K562 (cell line): ENCODE data around the gene ZNF646. TPM values are rescaled to one million over a fixed set of nuclear protein-coding genes. Genes with fewer than 3 reads are reported as not detected.

Experiments
- SAFB ChIP-seq: fragments of 200-400 bp; formaldehyde crosslinking; IDR thresholded peaks from 2 replicates; pipeline ENCODE4 v1.6.1; 2017; ENCODE audit warnings: low read depth, low read length, borderline replicate concordance
- polyA plus RNA-seq, 8 experiments: library from polyadenylated mRNA; depleted of rRNA in 4 of 8; stranded (reverse) in 5 of 8; unstranded in 3 of 8; fragments of >200 nt; fragmentation: Nextera tagmentation in 2 of 8; fragmentation: Illumina TruSeq in 1 of 8; extraction: Ambion mirVana in 2 of 8; extraction: Trizol in 1 of 8; gene quantifications; 2 replicates each; pipeline versions ENCODE4 v1.2.1 to v1.2.3, GENCODE V29; 2011 to 2014; ENCODE audit warnings: inconsistent platforms in 1 of 8, missing spikeins in 1 of 8
- total RNA-seq, 7 experiments: library from RNA; depleted of rRNA in 6 of 7; stranded (reverse); fragments of >200 nt in 6 of 7; fragmentation: Illumina TruSeq in 2 of 7; extraction: Trizol in 2 of 7; gene quantifications; 2 replicates each; pipeline versions ENCODE4 v1.2.1 to v1.2.3, GENCODE V29; 2011 to 2021; ENCODE audit warnings: low replicate concordance in 1 of 7
- TF ChIP-seq, protein P1 (sequence below): fragments of 450-650 bp; IDR thresholded peaks from 2 replicates; pipeline ENCODE4 v1.7.1; 2018; ENCODE audit warnings: mild to moderate bottlenecking, low read depth; ENCODE audit not compliant: partially characterized antibody
- TF ChIP-seq, protein P2 (sequence below): fragments of 200-800 bp; sonication (Bioruptor generic); IDR thresholded peaks from 2 replicates; pipeline ENCODE4 v1.6.1; 2016; ENCODE audit warnings: missing genetic modification characterization, missing compliant biosample characterization

ZNF646 gene
- total and polyA plus RNA-seq, 9 of the 15 experiments (the other 6 are each of a cell fraction or from before 2014, with no cell fraction given): 0.08 to 20.6 (median 8.0) TPM

DNA sequence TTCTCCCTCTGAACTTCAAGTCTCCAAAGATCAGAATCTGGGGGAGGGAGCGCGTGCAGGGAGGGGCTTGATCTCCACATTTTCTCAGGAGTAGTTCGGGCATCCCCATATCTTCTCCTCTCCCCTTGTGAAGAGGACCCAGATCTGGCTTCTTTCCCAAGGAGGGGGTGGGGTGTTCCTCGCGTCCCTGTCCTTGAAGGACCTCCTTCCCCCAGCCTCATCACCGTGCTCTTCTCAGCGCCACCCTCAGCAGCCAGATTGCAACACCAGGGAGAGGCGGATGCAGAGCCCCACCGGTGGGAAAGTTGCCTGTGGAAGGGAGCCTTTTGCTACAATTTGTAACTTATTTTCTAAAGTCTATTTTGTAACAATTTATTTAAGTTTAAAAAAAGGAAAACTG lies 8.9 kb downstream of the ZNF646 start (continued):
- TF ChIP-seq, protein P1, sequence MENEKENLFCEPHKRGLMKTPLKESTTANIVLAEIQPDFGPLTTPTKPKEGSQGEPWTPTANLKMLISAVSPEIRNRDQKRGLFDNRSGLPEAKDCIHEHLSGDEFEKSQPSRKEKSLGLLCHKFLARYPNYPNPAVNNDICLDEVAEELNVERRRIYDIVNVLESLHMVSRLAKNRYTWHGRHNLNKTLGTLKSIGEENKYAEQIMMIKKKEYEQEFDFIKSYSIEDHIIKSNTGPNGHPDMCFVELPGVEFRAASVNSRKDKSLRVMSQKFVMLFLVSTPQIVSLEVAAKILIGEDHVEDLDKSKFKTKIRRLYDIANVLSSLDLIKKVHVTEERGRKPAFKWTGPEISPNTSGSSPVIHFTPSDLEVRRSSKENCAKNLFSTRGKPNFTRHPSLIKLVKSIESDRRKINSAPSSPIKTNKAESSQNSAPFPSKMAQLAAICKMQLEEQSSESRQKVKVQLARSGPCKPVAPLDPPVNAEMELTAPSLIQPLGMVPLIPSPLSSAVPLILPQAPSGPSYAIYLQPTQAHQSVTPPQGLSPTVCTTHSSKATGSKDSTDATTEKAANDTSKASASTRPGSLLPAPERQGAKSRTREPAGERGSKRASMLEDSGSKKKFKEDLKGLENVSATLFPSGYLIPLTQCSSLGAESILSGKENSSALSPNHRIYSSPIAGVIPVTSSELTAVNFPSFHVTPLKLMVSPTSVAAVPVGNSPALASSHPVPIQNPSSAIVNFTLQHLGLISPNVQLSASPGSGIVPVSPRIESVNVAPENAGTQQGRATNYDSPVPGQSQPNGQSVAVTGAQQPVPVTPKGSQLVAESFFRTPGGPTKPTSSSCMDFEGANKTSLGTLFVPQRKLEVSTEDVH: no peak
- no peak for TF ChIP-seq SAFB
- TF ChIP-seq, protein P2, sequence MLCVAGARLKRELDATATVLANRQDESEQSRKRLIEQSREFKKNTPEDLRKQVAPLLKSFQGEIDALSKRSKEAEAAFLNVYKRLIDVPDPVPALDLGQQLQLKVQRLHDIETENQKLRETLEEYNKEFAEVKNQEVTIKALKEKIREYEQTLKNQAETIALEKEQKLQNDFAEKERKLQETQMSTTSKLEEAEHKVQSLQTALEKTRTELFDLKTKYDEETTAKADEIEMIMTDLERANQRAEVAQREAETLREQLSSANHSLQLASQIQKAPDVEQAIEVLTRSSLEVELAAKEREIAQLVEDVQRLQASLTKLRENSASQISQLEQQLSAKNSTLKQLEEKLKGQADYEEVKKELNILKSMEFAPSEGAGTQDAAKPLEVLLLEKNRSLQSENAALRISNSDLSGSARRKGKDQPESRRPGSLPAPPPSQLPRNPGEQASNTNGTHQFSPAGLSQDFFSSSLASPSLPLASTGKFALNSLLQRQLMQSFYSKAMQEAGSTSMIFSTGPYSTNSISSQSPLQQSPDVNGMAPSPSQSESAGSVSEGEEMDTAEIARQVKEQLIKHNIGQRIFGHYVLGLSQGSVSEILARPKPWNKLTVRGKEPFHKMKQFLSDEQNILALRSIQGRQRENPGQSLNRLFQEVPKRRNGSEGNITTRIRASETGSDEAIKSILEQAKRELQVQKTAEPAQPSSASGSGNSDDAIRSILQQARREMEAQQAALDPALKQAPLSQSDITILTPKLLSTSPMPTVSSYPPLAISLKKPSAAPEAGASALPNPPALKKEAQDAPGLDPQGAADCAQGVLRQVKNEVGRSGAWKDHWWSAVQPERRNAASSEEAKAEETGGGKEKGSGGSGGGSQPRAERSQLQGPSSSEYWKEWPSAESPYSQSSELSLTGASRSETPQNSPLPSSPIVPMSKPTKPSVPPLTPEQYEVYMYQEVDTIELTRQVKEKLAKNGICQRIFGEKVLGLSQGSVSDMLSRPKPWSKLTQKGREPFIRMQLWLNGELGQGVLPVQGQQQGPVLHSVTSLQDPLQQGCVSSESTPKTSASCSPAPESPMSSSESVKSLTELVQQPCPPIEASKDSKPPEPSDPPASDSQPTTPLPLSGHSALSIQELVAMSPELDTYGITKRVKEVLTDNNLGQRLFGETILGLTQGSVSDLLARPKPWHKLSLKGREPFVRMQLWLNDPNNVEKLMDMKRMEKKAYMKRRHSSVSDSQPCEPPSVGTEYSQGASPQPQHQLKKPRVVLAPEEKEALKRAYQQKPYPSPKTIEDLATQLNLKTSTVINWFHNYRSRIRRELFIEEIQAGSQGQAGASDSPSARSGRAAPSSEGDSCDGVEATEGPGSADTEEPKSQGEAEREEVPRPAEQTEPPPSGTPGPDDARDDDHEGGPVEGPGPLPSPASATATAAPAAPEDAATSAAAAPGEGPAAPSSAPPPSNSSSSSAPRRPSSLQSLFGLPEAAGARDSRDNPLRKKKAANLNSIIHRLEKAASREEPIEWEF (CRISPR knock-in tag): no peak
